Thymus (tissue), 14 donors: Measurements from ENCODE around the gene FRMD7. TPM values are rescaled to one million over a fixed set of nuclear protein-coding genes. Genes with fewer than 3 reads are reported as not detected.
"Not testable (repeated sequence)": the region's sequence is repeated elsewhere in the genome, so short reads cannot be mapped to it uniquely, and the experiment has no call there.

Experiments used
- DNase-seq, 9 donors: peaks; one replicate each; pipeline ENCODE4 v3.0.0-alpha.2; 2013; ENCODE audit warnings: low spot score in 9 of 9, low read depth in 6 of 9, missing footprints in 1 of 9
- H3K27ac ChIP-seq, 2 donors: one replicate each; pipeline ENCODE4 v1.5.1; 2013; ENCODE audit warnings: control low read depth in 1 of 2, low read depth in 1 of 2, low read length in 1 of 2, mild to moderate bottlenecking in 1 of 2, moderate library complexity in 1 of 2
- H3K27me3 ChIP-seq, 2 donors: one replicate each; pipeline ENCODE4 v1.5.1; 2013; ENCODE audit warnings: low read length in 1 of 2; ENCODE audit not compliant: control insufficient read depth in 2 of 2, insufficient read depth in 1 of 2
- H3K36me3 ChIP-seq, 2 donors: one replicate each; pipeline ENCODE4 v1.5.1; 2013; ENCODE audit warnings: low read length in 1 of 2, mild to moderate bottlenecking in 1 of 2, moderate library complexity in 1 of 2; ENCODE audit not compliant: control insufficient read depth in 2 of 2, insufficient read depth in 2 of 2
- H3K4me1 ChIP-seq, 2 donors: one replicate each; pipeline ENCODE4 v1.5.1; 2013; ENCODE audit warnings: low read length in 2 of 2; ENCODE audit not compliant: control insufficient read depth in 2 of 2, insufficient read depth in 2 of 2
- H3K4me3 ChIP-seq, 2 donors: one replicate each; pipeline ENCODE4 v1.5.1; 2013; ENCODE audit warnings: low read length in 2 of 2, control low read depth in 1 of 2, mild to moderate bottlenecking in 1 of 2
- H3K9me3 ChIP-seq, 2 donors: one replicate each; pipeline ENCODE4 v1.5.1; 2013; ENCODE audit warnings: low read length in 1 of 2, mild to moderate bottlenecking in 1 of 2; ENCODE audit not compliant: control insufficient read depth in 2 of 2, insufficient read depth in 1 of 2
- WGBS: extraction: QIAGEN DNeasy Blood & Tissue Kit; methylation state at CpG from one replicate; pipeline ENCODE4 v1.1.7; 2013; 5-methylcytosine and 5-hydroxymethylcytosine counted together
- long read RNA-seq, 10 donors: transcript quantifications; one replicate each; lab custom pipeline, GENCODE V29; 2026
- polyA plus RNA-seq: library from polyadenylated mRNA; stranded (reverse); fragments of 200-250 nt; gene quantifications from one replicate; pipeline ENCODE4 v1.2.3, GENCODE V29; 2013
- total RNA-seq: library from RNA; stranded (reverse); fragments of 120-200 nt; gene quantifications from one replicate; pipeline ENCODE4 v1.2.4, GENCODE V29; 2013
- donor health status: healthy.

The FRMD7 gene
- under 0.01 TPM for total RNA-seq
- polyA plus RNA-seq, result 0.02 TPM
- long read RNA-seq, donor 1, result 0 reads
- long read RNA-seq, donor 2, result 0 reads
- long read RNA-seq, donor 3, result 0 reads
- long read RNA-seq, donor 4, result 0 reads
- long read RNA-seq, donor 5, result 0 reads
- long read RNA-seq, donor 6, result 0 reads
- long read RNA-seq, donor 7, result 0 reads
- long read RNA-seq, donor 8, result 0 reads
- long read RNA-seq, donor 9, result 0 reads
- long read RNA-seq, donor 10, result 0 reads

DNA sequence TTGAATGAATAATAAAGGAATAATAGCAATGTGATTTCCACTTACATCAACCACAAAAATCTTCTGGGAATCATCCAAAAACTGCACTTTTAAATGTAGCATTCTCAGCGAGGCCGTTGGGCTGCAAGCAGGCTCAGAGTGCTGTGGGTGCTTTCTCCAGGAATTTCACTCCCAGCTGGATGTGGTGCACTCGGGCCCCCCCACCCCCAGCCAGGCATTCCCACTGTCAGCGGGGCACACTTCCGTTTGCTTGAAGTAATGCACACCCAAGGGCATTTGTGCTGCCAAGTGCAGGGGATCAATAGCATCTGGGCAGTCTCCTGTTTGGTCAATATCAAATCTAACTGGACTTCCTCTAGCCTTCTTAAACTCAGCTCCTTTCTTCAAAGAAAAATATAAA is at the start of gene FRMD7:
Gene FRMD7, minus strand, starts transcription at position 278 of the 400 bp plus-strand sequence. Its CDS starts 176 bp downstream, at position 102.
- no peak within 1 kb of the TSS for H3K27ac ChIP-seq
- H3K36me3 ChIP-seq, result no peaks in the 10 kb centered on the region
- 79% methylated on average over 5 of the region's 5 CpGs for WGBS
- DNase-seq, result no peak
- no peak within 1 kb of the TSS for H3K4me3 ChIP-seq
- H3K9me3 ChIP-seq, result no peaks in the 10 kb centered on the region
- no peaks in the 10 kb centered on the region for H3K27me3 ChIP-seq
- no peaks in the 10 kb centered on the region for H3K4me1 ChIP-seq

DNA sequence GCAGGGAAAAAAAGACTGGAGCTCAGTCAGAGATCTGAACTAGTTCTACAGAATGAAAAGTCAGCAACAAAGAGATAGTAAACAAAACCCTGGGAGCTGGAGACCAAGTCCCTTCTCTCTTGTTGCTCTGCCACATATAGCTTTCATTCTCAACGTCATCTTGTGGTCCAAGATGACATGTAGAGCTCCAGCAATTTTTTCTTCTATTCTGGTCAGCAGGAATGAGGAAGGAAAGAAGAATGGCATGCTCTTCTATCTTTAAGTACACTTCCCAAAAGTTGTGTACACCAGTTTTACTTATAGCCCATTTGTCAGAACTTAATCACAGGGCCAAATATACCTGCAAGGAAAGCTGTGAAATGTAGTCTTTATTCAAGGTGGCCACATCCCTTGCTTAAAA is 45.8 kb upstream of the FRMD7 start:
- 68% methylated on average over 1 of the region's 1 CpG for WGBS
- H3K36me3 ChIP-seq, result no peaks in the 10 kb centered on the region

DNA sequence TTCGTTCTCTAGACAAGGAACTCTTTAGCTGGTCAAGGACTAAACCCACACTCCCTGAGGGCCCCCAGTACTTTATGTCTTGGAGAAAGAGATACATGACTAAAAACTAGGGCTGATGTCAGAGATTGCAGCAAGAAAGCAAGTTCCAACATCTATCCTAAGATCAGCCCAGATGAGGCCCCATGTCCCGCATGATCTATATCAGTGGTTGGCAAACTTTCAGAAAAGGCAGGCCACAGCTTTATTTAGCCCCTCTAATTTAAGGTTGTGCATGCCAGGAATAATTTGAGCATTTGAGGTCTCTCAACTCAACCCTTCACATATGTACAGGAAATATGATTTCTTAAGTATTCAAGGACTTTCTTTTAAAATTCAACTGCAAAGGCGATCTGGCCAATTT is 44.1 kb upstream of the FRMD7 start:
- no peak for DNase-seq

More for the DNA sequence above, 45.8 kb upstream of the FRMD7 start:
- Histone ChIP-seq H3K27me3 (no peaks in the 10 kb centered on the region), H3K4me3 (no peak overlapping the region), H3K4me1 (no peaks in the 10 kb centered on the region), H3K9me3 (no peaks in the 10 kb centered on the region), H3K27ac (no peak overlapping the region)
- DNase-seq, result no peak

DNA sequence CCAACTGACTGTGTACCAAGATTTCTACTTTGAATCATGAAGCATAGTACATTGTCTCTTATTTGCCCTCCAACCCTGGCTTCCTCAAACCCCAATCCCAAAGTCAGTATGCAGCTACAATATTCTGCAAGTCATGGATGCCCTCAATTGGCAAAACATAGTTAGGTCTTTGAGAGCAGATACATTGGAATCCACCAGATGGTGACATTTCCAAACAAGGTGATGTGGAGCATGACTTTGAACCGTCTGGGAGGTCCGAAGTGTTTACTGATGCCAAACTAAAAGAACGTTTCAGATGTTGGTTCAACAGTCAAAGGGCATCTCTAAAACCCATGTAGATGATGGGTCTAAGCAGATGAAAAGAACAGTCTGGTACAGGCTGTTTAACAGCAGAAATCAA is 43.7 kb upstream of the FRMD7 start:
- H3K27me3 ChIP-seq, result no peaks in the 10 kb centered on the region
- DNase-seq, result no peak
- H3K9me3 ChIP-seq, result no peaks in the 10 kb centered on the region
- H3K4me3 ChIP-seq, result no peak overlapping the region
- no peaks in the 10 kb centered on the region for H3K36me3 ChIP-seq
- 87% methylated on average over 3 of the region's 3 CpGs for WGBS
- no peaks in the 10 kb centered on the region for H3K4me1 ChIP-seq
- H3K27ac ChIP-seq, result no peak overlapping the region

More for the DNA sequence above, 44.1 kb upstream of the FRMD7 start:
- H3K4me3 ChIP-seq, result no peak overlapping the region
- no peaks in the 10 kb centered on the region for H3K9me3 ChIP-seq
- no peaks in the 10 kb centered on the region for H3K27me3 ChIP-seq
- 94% methylated on average over 3 of the region's 3 CpGs for WGBS
- no peaks in the 10 kb centered on the region for H3K4me1 ChIP-seq
- no peaks in the 10 kb centered on the region for H3K36me3 ChIP-seq
- H3K27ac ChIP-seq, result no peak overlapping the region

DNA sequence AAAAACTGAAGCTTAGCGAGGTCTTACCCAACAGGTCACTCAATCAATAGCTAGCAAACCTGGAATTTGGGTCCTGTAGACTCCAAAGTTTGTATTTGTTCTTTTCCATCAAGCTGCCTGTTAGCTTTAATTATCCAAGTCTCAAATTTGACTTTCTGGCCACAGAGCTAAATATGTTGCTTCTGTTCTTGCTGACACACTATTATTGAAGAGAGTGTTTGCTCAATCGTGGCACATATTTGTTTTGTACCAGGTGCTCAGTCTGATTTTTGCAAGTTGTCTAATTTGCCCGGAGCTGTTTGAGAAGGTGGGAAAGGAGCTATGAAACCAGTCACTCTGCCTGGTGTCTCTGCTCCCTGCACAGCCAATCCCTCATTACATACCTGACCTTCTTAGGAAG is 41.7 kb upstream of the FRMD7 start:
- no peaks in the 10 kb centered on the region for H3K27me3 ChIP-seq
- H3K4me3 ChIP-seq, result no peak overlapping the region
- H3K27ac ChIP-seq, result no peak overlapping the region
- H3K36me3 ChIP-seq, result no peaks in the 10 kb centered on the region
- 97% methylated on average over 3 of the region's 3 CpGs for WGBS
- no peak for DNase-seq
- H3K4me1 ChIP-seq, result no peaks in the 10 kb centered on the region
- H3K9me3 ChIP-seq, result no peaks in the 10 kb centered on the region

DNA sequence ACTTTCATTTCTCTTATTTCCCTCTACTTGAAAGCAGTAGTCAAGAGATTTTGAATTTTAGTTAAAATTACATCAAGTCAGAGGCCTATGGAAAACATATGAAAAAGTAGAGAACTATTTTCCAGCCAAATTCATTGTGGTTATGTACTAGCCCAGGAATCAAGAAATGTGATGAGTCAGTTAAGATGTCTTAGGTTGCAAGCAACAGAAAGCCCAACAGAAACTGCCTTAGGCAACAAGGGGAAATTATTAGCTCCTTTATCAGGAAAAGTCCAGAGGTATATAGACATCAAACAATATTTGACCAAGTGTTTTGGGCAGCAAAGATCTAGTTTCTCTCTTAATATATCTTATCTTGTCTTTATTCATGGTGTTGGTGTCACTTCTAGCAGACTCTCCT is 37.8 kb upstream of the FRMD7 start:
- no peak for DNase-seq
- no peaks in the 10 kb centered on the region for H3K36me3 ChIP-seq
- H3K27me3 ChIP-seq, result no peaks in the 10 kb centered on the region
- no peak overlapping the region for H3K4me3 ChIP-seq
- no peak overlapping the region for H3K27ac ChIP-seq
- H3K4me1 ChIP-seq, result no peaks in the 10 kb centered on the region
- H3K9me3 ChIP-seq, result no peaks in the 10 kb centered on the region

- H3K9me3 ChIP-seq, result no peaks in the 10 kb centered on the region
- H3K27ac ChIP-seq, result no peak overlapping the region
- DNase-seq, result no peak
- H3K4me3 ChIP-seq, result no peak overlapping the region
- H3K36me3 ChIP-seq, result no peaks in the 10 kb centered on the region
- no peaks in the 10 kb centered on the region for H3K27me3 ChIP-seq
- H3K4me1 ChIP-seq, result no peaks in the 10 kb centered on the region
Observed at GRCh38 chrX:132165005-132165404, 37.2 kb upstream of the FRMD7 start.

DNA sequence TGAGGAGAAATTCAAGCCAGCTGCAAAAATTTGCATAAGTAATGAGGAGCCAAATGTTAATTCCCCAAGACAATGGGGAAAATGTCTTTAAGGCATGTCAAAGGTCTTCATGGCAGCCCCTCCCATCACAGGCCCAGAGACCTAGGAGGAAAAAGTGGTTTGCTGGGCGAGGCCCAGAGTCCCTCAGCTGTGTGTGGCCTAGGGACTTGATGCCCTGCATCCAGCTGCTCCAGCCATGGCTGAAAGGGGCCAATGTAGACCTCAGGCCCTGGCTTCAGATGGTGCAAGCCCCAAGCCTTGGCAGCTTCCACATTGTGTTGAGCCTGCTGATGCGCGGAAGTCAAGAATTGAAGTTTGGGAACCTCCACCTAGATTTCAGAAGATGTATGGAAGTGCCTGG is 35.3 kb upstream of the FRMD7 start:
- H3K4me1 ChIP-seq, H3K9me3 ChIP-seq, H3K4me3 ChIP-seq, H3K27ac ChIP-seq, H3K27me3 ChIP-seq, H3K36me3 ChIP-seq, DNase-seq: not testable (repeated sequence)
- 89% methylated on average over 3 of the region's 3 CpGs for WGBS

DNA sequence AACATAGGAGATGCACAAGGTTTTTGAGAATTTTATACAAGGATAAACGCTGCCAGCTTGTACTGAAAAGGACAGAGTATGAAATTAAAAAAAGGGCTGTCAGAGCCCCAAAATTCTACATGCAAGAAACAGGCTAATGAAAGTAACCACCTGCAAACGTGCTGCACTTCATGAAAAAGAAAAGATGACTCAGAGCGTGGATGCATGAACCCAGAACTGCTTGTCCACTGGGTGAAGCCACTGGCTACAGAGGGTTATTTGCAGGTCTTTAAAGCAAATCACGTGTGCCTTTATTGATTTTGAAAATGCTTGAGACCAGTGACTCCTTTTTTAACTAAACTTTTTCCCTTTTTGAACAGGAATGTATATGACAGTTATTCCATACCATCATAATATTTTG is 25.3 kb upstream of the FRMD7 start:
- no peak overlapping the region for H3K4me3 ChIP-seq
- DNase-seq, result no peak
- 95% methylated on average over 4 of the region's 4 CpGs for WGBS
- no peaks in the 10 kb centered on the region for H3K27me3 ChIP-seq
- H3K9me3 ChIP-seq, result no peaks in the 10 kb centered on the region
- no peak overlapping the region for H3K27ac ChIP-seq
- no peaks in the 10 kb centered on the region for H3K36me3 ChIP-seq
- H3K4me1 ChIP-seq, result no peaks in the 10 kb centered on the region

DNA sequence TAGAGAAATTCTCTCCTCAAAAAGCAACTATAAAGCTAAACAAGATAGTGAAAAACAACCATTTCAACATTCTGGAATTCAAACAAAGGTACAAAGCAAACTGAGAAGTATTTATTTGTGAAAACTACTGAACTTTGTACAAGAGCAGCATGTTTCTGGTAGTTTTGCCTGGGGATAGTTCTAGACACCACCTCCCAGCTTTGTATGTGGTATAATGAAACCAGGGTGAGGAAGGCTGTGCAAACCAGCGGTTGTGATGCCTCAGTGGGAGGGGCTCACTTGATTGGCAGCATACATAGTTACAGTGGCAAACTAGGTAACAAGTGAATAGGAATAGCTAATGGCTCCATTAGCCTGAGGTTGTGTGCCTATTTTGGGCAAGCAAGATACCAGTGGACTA is 18.6 kb upstream of the FRMD7 start:
- Histone ChIP-seq H3K9me3 (no peaks in the 10 kb centered on the region), H3K36me3 (no peaks in the 10 kb centered on the region), H3K27me3 (no peaks in the 10 kb centered on the region), H3K27ac (no peak overlapping the region), H3K4me1 (no peaks in the 10 kb centered on the region), H3K4me3 (no peak overlapping the region)
- 91% methylated on average over 1 of the region's 1 CpG for WGBS
- no peak for DNase-seq
